HG02798 (cell line): ENCODE measurements around the gene FIGNL2.
"Not testable (repeated sequence)": the region's sequence is repeated elsewhere in the genome, so short reads cannot be mapped to it uniquely, and the experiment has no call there.

Source experiments
- ATAC-seq: cut with Tn5 transposase; IDR thresholded peaks from one replicate; pipeline ENCODE4 v1.9.1; 2021; ENCODE audit warnings: mild to moderate bottlenecking; ENCODE audit not compliant: unreplicated experiment, poor library complexity

The FIGNL2 gene

DNA sequence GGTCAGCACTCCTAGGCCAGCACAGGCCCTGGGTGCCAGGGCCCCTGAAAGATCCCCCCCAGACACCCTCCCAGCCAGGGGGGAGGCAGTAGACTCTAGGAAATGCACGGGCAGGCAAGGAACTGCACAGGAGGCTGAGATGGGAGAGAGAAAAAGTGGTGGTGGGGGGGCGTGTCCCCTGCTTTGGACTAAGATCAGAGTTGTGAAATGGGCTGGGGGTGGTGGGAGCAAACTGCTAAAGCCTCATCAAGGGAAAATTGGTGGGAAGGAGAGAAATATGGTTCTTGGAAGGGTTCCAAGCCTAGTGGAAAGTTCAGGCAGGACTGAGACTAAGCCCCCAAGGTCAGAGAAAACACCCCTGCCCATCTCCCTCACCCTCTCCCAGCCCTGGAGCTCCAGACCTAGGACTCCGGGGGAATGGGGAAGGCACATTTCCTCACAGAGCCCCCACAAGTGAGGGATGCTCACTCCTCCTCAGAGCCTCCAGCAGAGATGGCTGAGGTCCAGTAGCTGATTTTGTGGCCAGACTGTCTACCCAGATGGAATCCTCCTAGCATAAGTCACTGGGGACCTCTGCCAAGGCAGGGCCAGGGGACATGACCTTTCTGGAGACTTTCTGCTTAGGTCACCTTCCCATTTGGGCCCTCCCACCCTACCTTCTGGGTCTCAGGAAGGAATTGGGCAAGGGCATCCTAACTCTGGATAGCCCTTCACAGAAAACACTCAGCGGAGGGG, 29.8 kb downstream of the FIGNL2 start:
- no peak for ATAC-seq

GRCh38 chr12:51818086-51818485, 30.4 kb downstream of the FIGNL2 start:
- no peak for ATAC-seq

GRCh38 chr12:51817027-51817953, 31.2 kb downstream of the FIGNL2 start:
- no peak for ATAC-seq

DNA sequence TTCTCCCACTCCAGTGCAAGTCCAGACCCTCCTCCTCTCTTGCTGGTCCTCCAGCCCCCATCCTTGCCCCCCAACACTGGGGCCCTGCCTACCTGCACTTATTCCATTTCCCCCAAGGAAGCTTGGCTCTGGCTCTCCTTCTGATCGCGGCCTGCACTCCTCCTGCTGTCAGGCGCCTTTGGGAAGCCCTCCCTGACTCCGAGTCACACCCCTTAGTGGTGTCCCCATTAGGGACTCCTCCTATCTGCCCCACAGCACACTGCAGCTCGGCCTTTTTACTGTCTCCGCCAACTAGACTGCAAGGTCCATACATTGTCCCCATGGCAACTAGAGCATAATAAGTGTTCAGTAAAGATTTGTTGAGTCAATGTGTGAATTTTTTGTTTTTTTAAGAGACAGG, 32.9 kb downstream of the FIGNL2 start:
- no peak for ATAC-seq

DNA sequence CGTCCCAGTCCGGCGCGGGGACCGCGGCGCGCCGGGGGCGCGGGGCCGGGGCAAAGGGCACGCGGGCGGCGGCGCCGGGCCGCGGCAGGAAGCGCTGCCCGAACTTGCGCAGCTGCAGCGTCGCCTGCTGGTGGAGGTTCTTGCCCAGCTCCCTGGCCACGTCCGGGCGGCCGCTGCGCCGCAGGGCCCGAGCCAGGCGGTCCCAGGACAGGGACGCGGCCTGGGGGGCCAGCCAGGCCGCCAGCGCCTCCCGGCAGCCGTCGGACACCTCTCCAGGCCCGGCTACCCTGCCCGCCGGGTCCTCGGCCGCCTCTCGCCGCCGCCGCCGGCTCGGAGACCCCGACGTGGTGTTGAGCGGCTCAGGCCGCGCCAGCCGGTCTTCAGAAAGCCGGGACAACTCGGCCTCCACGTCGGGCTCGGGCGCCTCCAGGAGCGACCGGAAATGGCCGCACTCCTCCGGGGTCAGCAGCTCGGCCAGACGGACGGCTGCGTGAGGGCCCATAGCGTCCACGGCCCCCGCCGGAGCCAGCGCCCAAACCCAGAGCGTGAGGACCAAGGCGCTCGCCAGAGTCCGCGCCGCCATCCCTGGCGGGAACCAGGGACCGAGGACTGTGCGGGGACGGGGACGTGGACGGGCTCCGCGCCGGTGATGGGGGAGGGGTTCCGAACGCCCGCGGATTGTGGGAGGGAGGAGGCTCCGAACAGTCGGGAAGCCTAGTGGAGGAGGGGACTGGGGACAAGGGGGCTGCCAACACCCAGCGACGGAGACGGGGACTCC, 34.0 kb downstream of the FIGNL2 start:
- no peak for ATAC-seq

DNA sequence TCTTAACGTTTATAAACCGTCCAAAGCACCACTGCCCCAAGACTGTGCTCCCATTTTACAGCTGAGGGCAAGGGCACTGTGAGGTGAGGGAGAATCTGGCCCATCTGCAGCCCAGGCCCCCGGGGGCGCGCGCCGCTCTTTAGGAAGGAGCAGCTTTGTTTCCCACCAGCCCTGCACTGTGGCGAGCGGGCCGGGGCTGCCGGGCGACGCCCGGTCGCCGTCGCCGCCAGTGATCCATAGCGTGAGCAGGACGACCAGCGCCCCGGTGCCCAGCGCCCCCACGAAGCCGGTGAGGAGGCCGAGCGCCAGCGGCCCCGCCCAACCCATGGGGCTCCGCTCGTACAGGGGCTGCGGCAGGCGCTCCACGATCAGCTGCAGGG, 34.6 kb downstream of the FIGNL2 start:
- no peak for ATAC-seq

DNA sequence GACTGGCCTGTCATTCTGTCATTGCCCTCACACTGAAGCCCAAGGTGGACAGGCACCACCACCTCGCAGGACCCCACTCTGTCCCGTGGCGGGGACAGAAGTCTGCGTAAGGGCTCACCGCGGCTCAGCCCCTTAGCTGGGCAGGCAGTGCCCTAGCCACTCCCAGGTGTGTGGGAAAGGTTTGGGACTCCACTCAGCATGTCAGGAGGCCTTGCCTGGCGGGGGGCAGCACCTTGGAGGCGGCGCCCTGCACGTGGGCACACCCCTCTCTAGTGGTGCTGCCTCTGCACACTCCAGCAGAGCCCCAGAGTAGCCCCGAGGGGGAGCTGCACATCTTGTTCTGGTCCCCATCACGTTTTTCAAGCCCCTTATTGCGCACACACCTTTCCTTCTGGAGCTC, 35.6 kb downstream of the FIGNL2 start:
- no peak for ATAC-seq

GRCh38 chr12:51811203-51812202, 37.0 kb downstream of the FIGNL2 start:
- ATAC-seq, result no peak

DNA sequence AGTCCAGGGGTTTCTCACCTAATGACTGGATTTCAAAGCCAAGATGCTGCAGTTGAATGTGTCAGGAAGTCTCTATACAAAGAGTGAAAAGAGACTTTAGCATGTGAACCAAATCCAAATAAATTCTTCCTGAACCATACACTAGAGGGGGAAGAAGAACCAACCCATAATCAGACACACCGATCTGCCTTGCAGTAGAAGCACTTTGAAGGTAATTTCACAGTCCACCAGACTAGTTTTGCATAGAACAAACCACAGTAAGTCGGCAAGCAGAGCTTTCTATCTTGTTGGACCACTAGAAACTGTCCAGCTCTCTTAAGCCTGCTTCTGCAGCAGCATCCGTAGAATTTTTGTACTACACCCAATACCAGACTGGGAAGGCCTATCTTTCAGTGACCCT, 39.3 kb downstream of the FIGNL2 start:
- no peak for ATAC-seq

DNA sequence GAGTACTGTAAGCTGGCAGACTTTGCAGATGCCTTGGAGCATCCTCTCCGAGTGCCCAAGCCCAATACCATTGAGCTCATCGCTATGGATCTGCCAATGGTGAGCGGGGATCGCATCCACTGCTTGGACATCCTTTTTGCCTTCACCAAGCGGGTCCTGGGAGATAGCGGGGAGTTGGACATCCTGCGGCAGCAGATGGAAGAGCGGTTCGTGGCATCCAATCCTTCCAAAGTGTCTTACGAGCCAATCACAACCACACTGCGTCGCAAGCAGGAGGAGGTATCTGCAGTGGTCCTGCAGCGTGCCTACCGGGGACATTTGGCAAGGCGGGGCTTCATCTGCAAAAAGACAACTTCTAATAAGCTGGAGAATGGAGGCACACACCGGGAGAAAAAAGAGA, 41.6 kb downstream of the FIGNL2 start:
- ATAC-seq, result no peak

DNA sequence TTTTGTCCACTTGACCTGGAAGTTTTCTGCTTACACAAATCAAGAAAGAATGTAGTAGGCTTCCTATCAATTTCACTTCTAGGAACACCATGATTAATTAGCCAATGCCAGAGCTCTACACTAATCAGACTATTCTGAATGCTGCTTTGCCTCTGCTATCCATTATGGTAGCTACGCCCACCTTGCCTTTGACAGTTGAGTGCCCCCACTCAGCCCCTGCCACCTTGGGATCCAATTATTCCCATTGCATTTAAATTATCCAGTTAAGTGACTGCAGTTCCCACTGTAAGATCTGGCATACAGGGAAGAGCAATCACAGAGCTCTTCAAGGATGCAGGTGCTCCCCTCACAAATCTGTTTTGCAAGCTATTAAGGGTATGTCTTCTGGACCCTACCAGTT, 47.5 kb downstream of the FIGNL2 start:
- ATAC-seq, result no peak

DNA sequence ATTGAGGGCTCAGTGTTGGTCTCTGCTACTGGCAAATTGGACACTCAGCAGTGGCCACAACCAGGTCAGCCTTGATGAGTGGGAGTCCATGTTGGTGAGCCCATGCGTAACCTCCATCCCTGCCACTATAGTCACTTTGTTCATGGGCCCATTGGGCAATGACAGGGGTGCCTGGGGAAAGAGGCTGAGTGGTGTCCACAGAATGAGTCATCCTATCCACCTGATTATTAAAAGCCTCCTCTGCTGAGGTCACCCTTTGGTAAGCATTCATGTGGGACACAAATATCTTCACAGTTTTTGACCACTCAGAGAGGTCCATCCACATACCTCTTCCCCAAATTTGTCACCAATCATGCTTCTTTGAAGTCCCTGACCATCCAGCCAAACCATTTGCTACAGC, 50.0 kb downstream of the FIGNL2 start:
- no peak for ATAC-seq

GRCh38 chr12:51798051-51798450, 50.5 kb downstream of the FIGNL2 start:
- ATAC-seq, result not testable (repeated sequence)

DNA sequence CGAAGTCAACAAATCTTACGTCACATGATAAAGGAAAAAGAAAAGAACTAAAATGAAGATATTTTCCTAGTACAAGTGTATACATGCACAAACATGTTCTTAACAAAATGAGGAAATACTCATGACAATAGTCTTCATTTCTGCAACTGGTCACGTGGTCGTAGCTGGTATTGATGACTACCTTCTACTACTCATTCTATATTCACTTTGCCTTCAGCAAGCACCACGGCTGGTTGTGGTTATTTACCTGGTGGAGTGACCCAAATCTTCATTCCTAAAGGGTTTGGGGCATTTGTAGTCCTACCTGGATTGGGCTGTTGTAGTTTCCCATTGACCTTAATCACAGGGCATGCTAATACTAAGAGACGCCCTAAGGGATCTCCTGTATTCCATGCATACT, 51.2 kb downstream of the FIGNL2 start:
- no peak for ATAC-seq

DNA sequence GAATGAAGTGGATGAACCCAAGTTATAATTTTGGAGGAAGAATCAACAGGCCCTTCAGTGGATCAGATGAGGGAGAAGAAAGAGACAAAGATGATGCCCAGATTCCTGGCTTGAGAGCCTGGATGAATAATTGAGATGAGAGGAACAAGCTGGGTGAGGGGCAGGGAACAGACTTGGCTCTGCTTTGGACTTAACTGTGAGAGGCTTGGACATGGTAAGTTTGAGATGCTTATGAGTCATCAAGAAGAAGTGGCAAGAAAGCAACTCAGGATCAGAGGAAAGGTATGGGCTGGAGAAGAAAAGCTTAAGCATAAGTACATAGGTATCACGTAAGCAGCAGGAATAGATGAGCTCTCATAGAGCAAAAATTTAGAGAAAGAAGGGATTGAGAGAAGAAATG, 55.3 kb downstream of the FIGNL2 start:
- ATAC-seq, result no peak

GRCh38 chr12:51792417-51792816, 56.1 kb downstream of the FIGNL2 start:
- ATAC-seq, result no peak

- ATAC-seq, result no peak
Measured at GRCh38 chr12:51788876-51789275, 59.6 kb downstream of the FIGNL2 start.

DNA sequence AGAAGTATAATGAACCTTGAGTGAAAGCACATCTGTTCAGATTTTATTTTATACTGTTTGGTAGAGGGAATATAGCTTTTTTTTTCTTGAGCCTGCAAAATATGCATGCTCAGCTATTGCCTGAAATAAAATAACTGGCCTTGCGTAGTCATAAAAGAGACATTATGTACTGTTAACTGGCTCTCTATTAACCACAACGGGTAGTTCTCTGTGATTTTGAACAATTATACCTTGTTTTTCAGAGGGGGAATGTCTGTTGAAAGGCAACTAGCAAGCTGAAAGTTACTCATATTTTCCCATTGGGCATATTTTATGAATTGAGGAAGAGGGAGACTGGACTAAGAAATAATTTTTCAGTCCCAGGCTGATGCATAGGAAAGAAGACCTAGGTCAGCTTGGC, 62.6 kb downstream of the FIGNL2 start:
- ATAC-seq, result no peak

DNA sequence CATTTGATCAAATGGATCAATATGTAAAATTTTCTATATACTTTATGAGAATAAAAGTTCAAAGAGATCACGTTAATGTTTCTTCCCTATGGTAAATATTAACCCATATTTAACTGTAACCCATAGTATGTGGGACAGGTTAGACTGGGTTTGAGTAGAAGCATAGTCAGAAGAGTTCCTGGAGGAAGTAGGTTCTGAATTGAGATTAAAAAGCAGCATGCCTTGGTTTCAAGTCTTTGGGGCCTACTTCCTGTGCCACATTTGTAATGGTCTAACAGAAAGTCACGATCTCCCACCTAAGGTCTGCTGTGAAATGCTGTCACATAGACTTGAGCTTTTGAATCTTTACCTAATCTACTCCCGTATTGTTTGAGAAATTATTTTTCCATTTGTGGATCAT, 63.8 kb downstream of the FIGNL2 start:
- ATAC-seq, result no peak

GRCh38 chr12:51779876-51780275, 68.6 kb downstream of the FIGNL2 start:
- no peak for ATAC-seq
